Smooth muscle cell (in vitro differentiated cells): ENCODE measurements around the gene HSPA1A. TPM values are rescaled to one million over a fixed set of nuclear protein-coding genes. Genes with fewer than 3 reads are reported as not detected.

Experiments used
- DNase-seq: peaks from one replicate; lab custom pipeline; 2025; ENCODE audit not compliant: unreplicated experiment; lab: John Stamatoyannopoulos, UW
- H2AFZ ChIP-seq: fragments of 200-600 bp; sonication (generic); 2 replicates; pipeline ENCODE4 v1.6.0; 2016; ENCODE audit warnings: antibody characterized with exemption, low read depth, mild to moderate bottlenecking
- H3F3A ChIP-seq: fragments of 200-600 bp; sonication (generic); 2 replicates; pipeline ENCODE4 v1.6.0; 2017; ENCODE audit warnings: antibody characterized with exemption, low read depth
- H3K27ac ChIP-seq: fragments of 200-600 bp; sonication (generic); 2 replicates; pipeline ENCODE4 v1.5.1; 2016; ENCODE audit warnings: low read depth, mild to moderate bottlenecking
- H3K27me3 ChIP-seq: fragments of 200-600 bp; sonication (generic); 2 replicates; pipeline ENCODE4 v1.6.1; 2016; ENCODE audit warnings: low read depth, mild to moderate bottlenecking
- H3K36me3 ChIP-seq: fragments of 200-600 bp; sonication (generic); 2 replicates; pipeline ENCODE4 v1.5.1; 2016; ENCODE audit warnings: low read depth
- H3K4me1 ChIP-seq: fragments of 200-600 bp; sonication (generic); 2 replicates; pipeline ENCODE4 v1.5.1; 2016; ENCODE audit warnings: low read depth
- H3K4me2 ChIP-seq: fragments of 200-600 bp; sonication (generic); 2 replicates; pipeline ENCODE4 v1.6.0; 2016; ENCODE audit warnings: mild to moderate bottlenecking
- H3K4me3 ChIP-seq: fragments of 200-600 bp; sonication (generic); 2 replicates; pipeline ENCODE4 v1.5.1; 2016; ENCODE audit warnings: mild to moderate bottlenecking
- H3K79me2 ChIP-seq: fragments of 200-600 bp; sonication (generic); 2 replicates; pipeline ENCODE4 v1.6.0; 2016; ENCODE audit warnings: low read depth, mild to moderate bottlenecking
- H3K9ac ChIP-seq: fragments of 200-600 bp; sonication (generic); 2 replicates; pipeline ENCODE4 v1.6.0; 2016; ENCODE audit warnings: low read depth
- H3K9me3 ChIP-seq: fragments of 200-600 bp; sonication (generic); replicated peaks from 2 replicates; pipeline ENCODE4 v1.5.1; 2016; ENCODE audit warnings: low read depth
- H4K20me1 ChIP-seq: fragments of 200-600 bp; sonication (generic); 2 replicates; pipeline ENCODE4 v1.6.0; 2016; ENCODE audit warnings: low read depth
- WGBS: methylation state at CpG from one replicate; pipeline ENCODE4 v1.1.7; 2016; ENCODE audit warnings: low lambda C conversion rate; 5-methylcytosine and 5-hydroxymethylcytosine counted together
- polyA plus RNA-seq: library from polyadenylated mRNA; unstranded; fragments of >200 nt; fragmentation: Nextera tagmentation; extraction: Ambion mirVana; gene quantifications from 2 replicates; pipeline ENCODE4 v1.2.1, GENCODE V29; 2016
- small RNA-seq: library from RNA; depleted of rRNA; stranded (forward); fragments of <200 nt; gene quantifications from one replicate; pipeline ENCODE3, GENCODE V24; 2014
- total RNA-seq: library from RNA; depleted of rRNA; stranded (reverse); fragments of >200 nt; gene quantifications from 2 replicates; pipeline ENCODE4 v1.2.3, GENCODE V29; 2014
- TF ChIP-seq, protein P1 (sequence below): fragments of 200-600 bp; sonication (generic); IDR thresholded peaks from 2 replicates; pipeline ENCODE4 v1.5.1; 2017; ENCODE audit warnings: borderline replicate concordance, mild to moderate bottlenecking, antibody characterized with exemption; ENCODE audit not compliant: insufficient read depth, poor library complexity, severe bottlenecking

Gene HSPA1A
- total and polyA plus RNA-seq, 2 experiments from 2014 or later: 52.6 to 61.2 TPM

DNA sequence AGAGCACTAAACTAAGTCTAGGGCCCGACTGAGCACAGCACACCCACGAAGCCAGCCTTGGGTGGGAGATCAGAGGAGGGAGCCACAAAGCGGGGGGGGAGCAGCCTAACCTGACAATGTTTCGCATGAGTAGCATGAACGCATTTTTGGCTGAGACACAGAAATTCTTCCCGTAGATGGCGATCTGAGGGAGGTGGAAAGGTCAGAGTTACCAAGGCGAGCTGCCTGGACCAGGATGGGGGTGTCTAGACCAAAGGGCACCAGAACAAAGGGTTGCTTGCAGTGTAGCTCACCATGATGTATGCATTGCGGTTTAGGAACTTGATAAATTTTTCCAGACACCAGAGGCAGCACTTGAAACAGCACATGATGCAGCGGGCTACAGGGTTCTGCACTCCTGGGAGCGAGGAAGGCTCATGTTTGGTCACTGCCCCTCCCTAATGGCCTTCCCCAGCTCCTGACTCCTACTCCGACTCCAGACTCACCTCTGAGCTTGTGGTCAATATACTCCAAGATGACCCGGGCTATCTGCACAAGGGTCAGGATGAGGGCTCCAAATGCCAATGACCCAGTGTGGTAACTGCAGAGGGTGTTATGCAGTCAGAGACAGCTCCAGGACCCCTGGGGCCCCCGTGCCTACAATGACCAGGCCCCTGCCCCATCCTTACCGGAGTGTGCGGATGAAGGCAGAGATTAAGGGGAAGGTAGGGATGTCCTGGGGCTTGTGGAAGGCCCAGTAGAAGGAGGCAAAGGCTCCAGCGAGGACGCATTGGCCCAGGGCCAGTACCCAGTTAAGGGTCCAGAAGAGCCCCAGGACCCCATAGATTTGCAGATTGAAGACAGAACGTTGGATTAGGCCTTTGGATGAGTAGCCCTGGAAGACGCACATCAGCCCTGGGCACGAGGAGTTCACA, 50.1 kb downstream of the HSPA1A start:
- H3K9ac ChIP-seq: no peak overlapping the region
- no peak overlapping the region for H3K27ac ChIP-seq
- no peak for DNase-seq
- 90% methylated on average over 21 of the region's 21 CpGs for WGBS
- H3K4me1 ChIP-seq: peaks cover 11% of the 10 kb centered on the region
- TF ChIP-seq, protein P1, sequence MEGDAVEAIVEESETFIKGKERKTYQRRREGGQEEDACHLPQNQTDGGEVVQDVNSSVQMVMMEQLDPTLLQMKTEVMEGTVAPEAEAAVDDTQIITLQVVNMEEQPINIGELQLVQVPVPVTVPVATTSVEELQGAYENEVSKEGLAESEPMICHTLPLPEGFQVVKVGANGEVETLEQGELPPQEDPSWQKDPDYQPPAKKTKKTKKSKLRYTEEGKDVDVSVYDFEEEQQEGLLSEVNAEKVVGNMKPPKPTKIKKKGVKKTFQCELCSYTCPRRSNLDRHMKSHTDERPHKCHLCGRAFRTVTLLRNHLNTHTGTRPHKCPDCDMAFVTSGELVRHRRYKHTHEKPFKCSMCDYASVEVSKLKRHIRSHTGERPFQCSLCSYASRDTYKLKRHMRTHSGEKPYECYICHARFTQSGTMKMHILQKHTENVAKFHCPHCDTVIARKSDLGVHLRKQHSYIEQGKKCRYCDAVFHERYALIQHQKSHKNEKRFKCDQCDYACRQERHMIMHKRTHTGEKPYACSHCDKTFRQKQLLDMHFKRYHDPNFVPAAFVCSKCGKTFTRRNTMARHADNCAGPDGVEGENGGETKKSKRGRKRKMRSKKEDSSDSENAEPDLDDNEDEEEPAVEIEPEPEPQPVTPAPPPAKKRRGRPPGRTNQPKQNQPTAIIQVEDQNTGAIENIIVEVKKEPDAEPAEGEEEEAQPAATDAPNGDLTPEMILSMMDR: no peak
- H4K20me1 ChIP-seq: no peaks in the 10 kb centered on the region
- H3K4me3 ChIP-seq: no peak overlapping the region
- no peaks in the 10 kb centered on the region for H3K9me3 ChIP-seq
- no peak overlapping the region for H2AFZ ChIP-seq
- no peaks in the 10 kb centered on the region for H3K36me3 ChIP-seq
- H3F3A ChIP-seq: no peaks in the 10 kb centered on the region
- peaks cover 10% of the 10 kb centered on the region for H3K79me2 ChIP-seq
- H3K27me3 ChIP-seq: no peaks in the 10 kb centered on the region
- H3K4me2 ChIP-seq: no peak overlapping the region

Small RNA genes lying within 50 kb of the gene (small RNA-seq; reads per million reads assigned to genes)
- gene RF00019: not detected
- gene SNORD48: 600 reads per million, percentile 99 among the genes with 10 or more reads in this experiment
- gene SNORD52: not detected

Other genes starting within 250 kb of the HSPA1A start
Only the 30 nearest of the 40 such genes appear.
- 75.9 and 123 TPM in 2 replicates for gene BAG6, start 162.9 kb upstream of the HSPA1A start, total RNA-seq
- gene BAG6, start 162.9 kb upstream of the HSPA1A start, polyA plus RNA-seq: 74.8 and 85.8 TPM in 2 replicates
- gene APOM, start 159.6 kb upstream of the HSPA1A start, total RNA-seq: 2.3 and 2.7 TPM in 2 replicates
- gene APOM, start 159.6 kb upstream of the HSPA1A start, polyA plus RNA-seq: 1.1 and 2.7 TPM in 2 replicates
- gene C6orf47, start 154.8 kb upstream of the HSPA1A start, total RNA-seq: 7.1 and 8.9 TPM in 2 replicates
- 15.5 and 20.1 TPM in 2 replicates for gene C6orf47, start 154.8 kb upstream of the HSPA1A start, polyA plus RNA-seq
- 12.5 and 17.2 TPM in 2 replicates for gene GPANK1, start 150.5 kb upstream of the HSPA1A start, total RNA-seq
- 19.6 and 20.1 TPM in 2 replicates for gene GPANK1, start 150.5 kb upstream of the HSPA1A start, polyA plus RNA-seq
- 228 and 313 TPM in 2 replicates for gene CSNK2B, start 149.5 kb upstream of the HSPA1A start, total RNA-seq
- 195 and 226 TPM in 2 replicates for gene CSNK2B, start 149.5 kb upstream of the HSPA1A start, polyA plus RNA-seq
- 1.5 and 7.5 TPM in 2 replicates for gene LY6G5B, start 145.6 kb upstream of the HSPA1A start, total RNA-seq
- gene LY6G5B, start 145.6 kb upstream of the HSPA1A start, polyA plus RNA-seq: 5.6 and 16.2 TPM in 2 replicates
- 0.18 and 0.67 TPM in 2 replicates for gene LY6G5C, start 134.5 kb upstream of the HSPA1A start, total RNA-seq
- gene LY6G5C, start 134.5 kb upstream of the HSPA1A start, polyA plus RNA-seq: 3.8 and 5.2 TPM in 2 replicates
- 24.9 and 32.8 TPM in 2 replicates for gene ABHD16A, start 112.2 kb upstream of the HSPA1A start, total RNA-seq
- gene ABHD16A, start 112.2 kb upstream of the HSPA1A start, polyA plus RNA-seq: 39.9 and 40.5 TPM in 2 replicates
- gene LY6G6F, start 108.7 kb upstream of the HSPA1A start, total RNA-seq: not detected in 2 replicates
- not detected in 2 replicates for gene LY6G6F, start 108.7 kb upstream of the HSPA1A start, polyA plus RNA-seq
- gene LY6G6D, start 100.2 kb upstream of the HSPA1A start, total RNA-seq: not detected in 2 replicates
- gene LY6G6D, start 100.2 kb upstream of the HSPA1A start, polyA plus RNA-seq: not detected in 2 replicates
- 3.8 and 5.2 TPM in 2 replicates for gene LY6G6C, start 93.8 kb upstream of the HSPA1A start, total RNA-seq
- 3.9 and 7.2 TPM in 2 replicates for gene LY6G6C, start 93.8 kb upstream of the HSPA1A start, polyA plus RNA-seq
- gene MPIG6B, start 92.2 kb upstream of the HSPA1A start, total RNA-seq: 0.09 TPM in 1 of 2 replicates, not detected in the other
- gene MPIG6B, start 92.2 kb upstream of the HSPA1A start, polyA plus RNA-seq: 1.1 TPM in 1 of 2 replicates, not detected in the other
- 62.9 and 104 TPM in 2 replicates for gene DDAH2, start 86.2 kb upstream of the HSPA1A start, total RNA-seq
- 122 and 134 TPM in 2 replicates for gene DDAH2, start 86.2 kb upstream of the HSPA1A start, polyA plus RNA-seq
- gene CLIC1, start 79.0 kb upstream of the HSPA1A start, total RNA-seq: 373 and 417 TPM in 2 replicates
- gene CLIC1, start 79.0 kb upstream of the HSPA1A start, polyA plus RNA-seq: 610 and 628 TPM in 2 replicates
- 10.6 and 15.4 TPM in 2 replicates for gene MSH5, start 75.5 kb upstream of the HSPA1A start, total RNA-seq
- gene MSH5, start 75.5 kb upstream of the HSPA1A start, polyA plus RNA-seq: 4.7 and 10.5 TPM in 2 replicates
- not detected in 2 replicates for gene SAPCD1, start 52.9 kb upstream of the HSPA1A start, total RNA-seq
- 1.4 and 1.8 TPM in 2 replicates for gene SAPCD1, start 52.9 kb upstream of the HSPA1A start, polyA plus RNA-seq
- gene VWA7, start 38.2 kb upstream of the HSPA1A start, total RNA-seq: 0.22 and 0.58 TPM in 2 replicates
- gene VWA7, start 38.2 kb upstream of the HSPA1A start, polyA plus RNA-seq: 0.08 and 0.28 TPM in 2 replicates
- 31.9 and 60.8 TPM in 2 replicates for gene VARS1, start 19.8 kb upstream of the HSPA1A start, total RNA-seq
- 76.9 and 80.8 TPM in 2 replicates for gene VARS1, start 19.8 kb upstream of the HSPA1A start, polyA plus RNA-seq
- 62.0 and 91.2 TPM in 2 replicates for gene LSM2, start 8.6 kb upstream of the HSPA1A start, total RNA-seq
- 73.6 and 81.6 TPM in 2 replicates for gene LSM2, start 8.6 kb upstream of the HSPA1A start, polyA plus RNA-seq
- gene HSPA1L, start 260 bp upstream of the HSPA1A start, total RNA-seq: 0.63 and 0.94 TPM in 2 replicates
- 0.19 and 1.0 TPM in 2 replicates for gene HSPA1L, start 260 bp upstream of the HSPA1A start, polyA plus RNA-seq
- 33.6 and 43.1 TPM in 2 replicates for gene HSPA1B, start 12.2 kb downstream of the HSPA1A start, total RNA-seq
- 30.7 and 36.7 TPM in 2 replicates for gene HSPA1B, start 12.2 kb downstream of the HSPA1A start, polyA plus RNA-seq
- 40.0 and 47.5 TPM in 2 replicates for gene NEU1, start 47.3 kb downstream of the HSPA1A start, total RNA-seq
- gene NEU1, start 47.3 kb downstream of the HSPA1A start, polyA plus RNA-seq: 52.1 and 52.7 TPM in 2 replicates
- gene SLC44A4, start 63.5 kb downstream of the HSPA1A start, total RNA-seq: 0.72 and 0.85 TPM in 2 replicates
- 0.30 and 0.52 TPM in 2 replicates for gene SLC44A4, start 63.5 kb downstream of the HSPA1A start, polyA plus RNA-seq
- gene EHMT2, start 82.2 kb downstream of the HSPA1A start, total RNA-seq: 17.4 and 17.6 TPM in 2 replicates
- gene EHMT2, start 82.2 kb downstream of the HSPA1A start, polyA plus RNA-seq: 33.9 and 38.9 TPM in 2 replicates
- gene ZBTB12, start 86.5 kb downstream of the HSPA1A start, total RNA-seq: 0.04 and 0.54 TPM in 2 replicates
- 0.39 TPM in 1 of 2 replicates, not detected in the other for gene ZBTB12, start 86.5 kb downstream of the HSPA1A start, polyA plus RNA-seq
- gene C2, start 112.2 kb downstream of the HSPA1A start, total RNA-seq: 0.27 TPM in 1 of 2 replicates, not detected in the other
- gene C2, start 112.2 kb downstream of the HSPA1A start, polyA plus RNA-seq: 0.37 TPM in 2 replicates
- not detected in 2 replicates for gene CFB, start 130.6 kb downstream of the HSPA1A start, total RNA-seq
- gene CFB, start 130.6 kb downstream of the HSPA1A start, polyA plus RNA-seq: 2.3 and 4.1 TPM in 2 replicates
- 78.6 and 91.5 TPM in 2 replicates for gene NELFE, start 143.4 kb downstream of the HSPA1A start, total RNA-seq
- 125 and 134 TPM in 2 replicates for gene NELFE, start 143.4 kb downstream of the HSPA1A start, polyA plus RNA-seq
- 24.6 and 27.6 TPM in 2 replicates for gene SKIC2, start 143.6 kb downstream of the HSPA1A start, total RNA-seq
- gene SKIC2, start 143.6 kb downstream of the HSPA1A start, polyA plus RNA-seq: 55.0 and 56.0 TPM in 2 replicates
- gene DXO, start 156.6 kb downstream of the HSPA1A start, total RNA-seq: 7.8 and 11.0 TPM in 2 replicates
- gene DXO, start 156.6 kb downstream of the HSPA1A start, polyA plus RNA-seq: 21.9 and 23.5 TPM in 2 replicates